Measurements from ENCODE around the gene NSUN4. TPM values are rescaled to one million over a fixed set of nuclear protein-coding genes. Genes with fewer than 3 reads are reported as not detected.

Gene NSUN4
- total RNA-seq, 1 experiment from 2014 or later: 23.6 TPM

DNA sequence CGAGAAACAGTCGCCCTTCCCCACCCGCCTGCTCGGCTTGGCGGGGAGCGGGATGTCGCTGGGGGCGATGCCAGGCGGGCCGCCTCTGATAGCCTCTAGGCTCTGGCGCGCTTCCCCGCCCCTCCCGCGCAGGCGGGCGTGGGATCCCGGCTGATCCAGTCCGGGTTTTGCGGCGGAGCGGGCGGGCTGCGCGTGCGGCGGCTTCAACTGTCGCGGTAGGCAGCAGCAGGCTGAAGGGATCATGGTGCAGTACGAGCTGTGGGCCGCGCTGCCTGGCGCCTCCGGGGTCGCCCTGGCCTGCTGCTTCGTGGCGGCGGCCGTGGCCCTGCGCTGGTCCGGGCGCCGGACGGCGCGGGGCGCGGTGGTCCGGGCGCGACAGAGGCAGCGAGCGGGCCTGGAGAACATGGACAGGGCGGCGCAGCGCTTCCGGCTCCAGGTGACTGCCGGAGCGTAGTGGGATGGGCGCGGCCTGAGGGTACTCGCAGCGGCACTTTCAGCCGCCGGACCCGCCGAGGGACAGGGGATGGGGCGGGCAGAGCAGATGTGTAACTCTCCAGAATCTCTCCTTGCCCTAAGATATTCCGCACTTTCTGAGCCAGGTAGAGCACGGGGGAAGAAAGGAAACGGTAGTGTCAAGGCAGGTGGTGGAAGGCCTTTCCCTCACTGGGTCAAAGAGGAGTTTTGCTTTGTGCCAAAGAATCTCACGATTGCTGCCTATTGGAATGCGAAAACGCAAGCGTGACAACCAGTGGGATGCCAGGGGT lies 53.7 kb downstream of the NSUN4 start, which contains the start of gene FAAH:
Gene FAAH, plus strand, starts transcription at position 210 of the 764 bp plus-strand sequence. Its CDS starts 32 bp downstream, at position 242.
- H3K27me3 ChIP-seq (ENCODE audit: control insufficient read depth, insufficient read depth, low read length): no peaks in the 10 kb centered on the region
- H3K27ac ChIP-seq (ENCODE audit: low read length): peak within 1 kb of the TSS; percentile 82
- in situ Hi-C loops (cut with HindIII; ENCODE audit: low pct_unique_long_range_greater_than_20kb, low sequenced_read_pairs): no loop called here
- H3K9me3 ChIP-seq (ENCODE audit: control insufficient read depth, insufficient read depth, low read depth, low read length): peaks cover 9% of the 10 kb centered on the region; the same call in 1 of the 2 replicates
- intact Hi-C loops (cut with micrococcal nuclease; ENCODE audit: unreplicated experiment): loop anchor here (1.0 kb wide), 1 partner anchor 8 kb away; no protein-coding TSS in a partner anchor
- no TSS peak for BruUV-seq (replicated peaks)
- H3K36me3 ChIP-seq (ENCODE audit: control insufficient read depth, insufficient read depth, low read length): no peaks in the 10 kb centered on the region
- ATAC-seq: peak; percentile 94
- TF ChIP-seq TCF7L2 (IDR thresholded peaks at IDR 0.05; ENCODE audit: low read depth, low read length): peak; percentile 63; the same call in 1 of the 2 replicates
- TF ChIP-seq, protein P1, sequence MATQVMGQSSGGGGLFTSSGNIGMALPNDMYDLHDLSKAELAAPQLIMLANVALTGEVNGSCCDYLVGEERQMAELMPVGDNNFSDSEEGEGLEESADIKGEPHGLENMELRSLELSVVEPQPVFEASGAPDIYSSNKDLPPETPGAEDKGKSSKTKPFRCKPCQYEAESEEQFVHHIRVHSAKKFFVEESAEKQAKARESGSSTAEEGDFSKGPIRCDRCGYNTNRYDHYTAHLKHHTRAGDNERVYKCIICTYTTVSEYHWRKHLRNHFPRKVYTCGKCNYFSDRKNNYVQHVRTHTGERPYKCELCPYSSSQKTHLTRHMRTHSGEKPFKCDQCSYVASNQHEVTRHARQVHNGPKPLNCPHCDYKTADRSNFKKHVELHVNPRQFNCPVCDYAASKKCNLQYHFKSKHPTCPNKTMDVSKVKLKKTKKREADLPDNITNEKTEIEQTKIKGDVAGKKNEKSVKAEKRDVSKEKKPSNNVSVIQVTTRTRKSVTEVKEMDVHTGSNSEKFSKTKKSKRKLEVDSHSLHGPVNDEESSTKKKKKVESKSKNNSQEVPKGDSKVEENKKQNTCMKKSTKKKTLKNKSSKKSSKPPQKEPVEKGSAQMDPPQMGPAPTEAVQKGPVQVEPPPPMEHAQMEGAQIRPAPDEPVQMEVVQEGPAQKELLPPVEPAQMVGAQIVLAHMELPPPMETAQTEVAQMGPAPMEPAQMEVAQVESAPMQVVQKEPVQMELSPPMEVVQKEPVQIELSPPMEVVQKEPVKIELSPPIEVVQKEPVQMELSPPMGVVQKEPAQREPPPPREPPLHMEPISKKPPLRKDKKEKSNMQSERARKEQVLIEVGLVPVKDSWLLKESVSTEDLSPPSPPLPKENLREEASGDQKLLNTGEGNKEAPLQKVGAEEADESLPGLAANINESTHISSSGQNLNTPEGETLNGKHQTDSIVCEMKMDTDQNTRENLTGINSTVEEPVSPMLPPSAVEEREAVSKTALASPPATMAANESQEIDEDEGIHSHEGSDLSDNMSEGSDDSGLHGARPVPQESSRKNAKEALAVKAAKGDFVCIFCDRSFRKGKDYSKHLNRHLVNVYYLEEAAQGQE (IDR thresholded peaks at IDR 0.05; ENCODE audit: insufficient read depth in 1 of 2, low read depth in 2 of 2, low read length in 1 of 2): no peak
- TF ChIP-seq SIN3A (IDR thresholded peaks at IDR 0.05; ENCODE audit: borderline replicate concordance, insufficient read depth, low read depth, low read length): 0 out of 2 replicates have a peak, but pooled peaks have one; percentile 39
- TF ChIP-seq POLR2AphosphoS5 (IDR thresholded peaks at IDR 0.05; ENCODE audit: low read depth, low read length): 0 out of 2 replicates have a peak, but pooled peaks have one; percentile 42
- peak within 1 kb of the TSS; percentile 44 to 70 for H3K4me3 ChIP-seq (ENCODE audit: low read depth in 2 of 2, low read length in 2 of 2)
- DNase-seq (ENCODE audit: low read depth, low spot score): no peak
- CTCF ChIA-PET: no interaction called here
- POLR2A ChIA-PET: interaction anchor here (0.6 kb wide), 2 partner anchors 24 to 120 kb away, joined by 3 read pairs; no protein-coding TSS in a partner anchor
- H3K4me1 ChIP-seq (ENCODE audit: control insufficient read depth, insufficient read depth, low read length): peaks cover 16% of the 10 kb centered on the region

DNA sequence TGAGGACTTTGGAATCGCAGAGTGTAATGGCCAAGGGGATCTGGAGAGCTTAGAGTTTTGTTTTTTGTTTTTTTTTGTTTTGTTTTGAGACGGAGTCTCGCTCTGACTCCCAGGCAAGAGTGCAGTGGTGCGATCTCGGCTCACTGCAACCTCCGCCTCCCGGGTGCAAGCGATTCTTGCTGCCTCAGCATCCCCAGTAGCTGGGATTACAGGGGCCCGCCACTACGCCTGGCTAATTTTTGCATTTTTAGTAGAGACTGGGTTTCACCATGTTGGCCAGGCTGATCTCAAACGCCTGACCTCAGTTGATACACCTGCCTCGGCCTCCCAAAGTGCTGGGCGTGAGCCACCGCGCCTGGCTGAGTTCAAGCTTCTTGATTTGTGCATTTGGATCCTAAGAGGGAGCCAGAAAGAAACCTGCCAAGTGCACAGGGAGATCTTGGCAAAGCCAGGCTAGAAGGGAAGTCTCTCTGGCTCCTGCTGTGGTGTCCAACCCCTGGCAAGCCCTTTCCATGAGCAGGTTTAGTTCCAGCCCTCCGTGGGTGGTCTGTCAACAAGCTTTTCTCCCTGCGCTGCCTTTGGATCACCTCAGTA lies 54.4 kb downstream of the NSUN4 start:
- BruUV-seq (replicated peaks): TSS peak; percentile 76
- no peak for ATAC-seq
- in situ Hi-C loops (cut with HindIII; ENCODE audit: low pct_unique_long_range_greater_than_20kb, low sequenced_read_pairs): no loop called here
- H3K4me1 ChIP-seq (ENCODE audit: control insufficient read depth, insufficient read depth, low read length): peaks cover 16% of the 10 kb centered on the region
- ChIA-PET POLR2A (interaction anchor here (0.6 kb wide), 2 partner anchors 25 to 119 kb away, joined by 3 read pairs; no protein-coding TSS in a partner anchor), CTCF (no interaction called here)
- peak overlapping the region; percentile 44 to 70 for H3K4me3 ChIP-seq (ENCODE audit: low read depth in 2 of 2, low read length in 2 of 2)
- intact Hi-C loops (cut with micrococcal nuclease; ENCODE audit: unreplicated experiment): loop anchor here (1.0 kb wide), 1 partner anchor 7 kb away; no protein-coding TSS in a partner anchor
- H3K9me3 ChIP-seq (ENCODE audit: control insufficient read depth, insufficient read depth, low read depth, low read length): peaks cover 9% of the 10 kb centered on the region; the same call in 1 of the 2 replicates
- DNase-seq (ENCODE audit: low read depth, low spot score): no peak
- H3K36me3 ChIP-seq (ENCODE audit: control insufficient read depth, insufficient read depth, low read length): no peaks in the 10 kb centered on the region
- TF ChIP-seq, protein P2, sequence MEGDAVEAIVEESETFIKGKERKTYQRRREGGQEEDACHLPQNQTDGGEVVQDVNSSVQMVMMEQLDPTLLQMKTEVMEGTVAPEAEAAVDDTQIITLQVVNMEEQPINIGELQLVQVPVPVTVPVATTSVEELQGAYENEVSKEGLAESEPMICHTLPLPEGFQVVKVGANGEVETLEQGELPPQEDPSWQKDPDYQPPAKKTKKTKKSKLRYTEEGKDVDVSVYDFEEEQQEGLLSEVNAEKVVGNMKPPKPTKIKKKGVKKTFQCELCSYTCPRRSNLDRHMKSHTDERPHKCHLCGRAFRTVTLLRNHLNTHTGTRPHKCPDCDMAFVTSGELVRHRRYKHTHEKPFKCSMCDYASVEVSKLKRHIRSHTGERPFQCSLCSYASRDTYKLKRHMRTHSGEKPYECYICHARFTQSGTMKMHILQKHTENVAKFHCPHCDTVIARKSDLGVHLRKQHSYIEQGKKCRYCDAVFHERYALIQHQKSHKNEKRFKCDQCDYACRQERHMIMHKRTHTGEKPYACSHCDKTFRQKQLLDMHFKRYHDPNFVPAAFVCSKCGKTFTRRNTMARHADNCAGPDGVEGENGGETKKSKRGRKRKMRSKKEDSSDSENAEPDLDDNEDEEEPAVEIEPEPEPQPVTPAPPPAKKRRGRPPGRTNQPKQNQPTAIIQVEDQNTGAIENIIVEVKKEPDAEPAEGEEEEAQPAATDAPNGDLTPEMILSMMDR (IDR thresholded peaks at IDR 0.05): no peak
- TF ChIP-seq TCF7L2 (IDR thresholded peaks at IDR 0.05; ENCODE audit: low read depth, low read length): no peak
- TF ChIP-seq SIN3A (IDR thresholded peaks at IDR 0.05; ENCODE audit: borderline replicate concordance, insufficient read depth, low read depth, low read length): no peak
- TF ChIP-seq, protein P1 (IDR thresholded peaks at IDR 0.05; ENCODE audit: insufficient read depth in 1 of 2, low read depth in 2 of 2, low read length in 1 of 2): no peak
- TF ChIP-seq POLR2AphosphoS5 (IDR thresholded peaks at IDR 0.05; ENCODE audit: low read depth, low read length): no peak
- H3K27me3 ChIP-seq (ENCODE audit: control insufficient read depth, insufficient read depth, low read length): no peaks in the 10 kb centered on the region
- H3K27ac ChIP-seq (ENCODE audit: low read length): peak overlapping the region; percentile 82
